ENCODE measurements around the gene GRAMD1B.

Gene GRAMD1B

DNA sequence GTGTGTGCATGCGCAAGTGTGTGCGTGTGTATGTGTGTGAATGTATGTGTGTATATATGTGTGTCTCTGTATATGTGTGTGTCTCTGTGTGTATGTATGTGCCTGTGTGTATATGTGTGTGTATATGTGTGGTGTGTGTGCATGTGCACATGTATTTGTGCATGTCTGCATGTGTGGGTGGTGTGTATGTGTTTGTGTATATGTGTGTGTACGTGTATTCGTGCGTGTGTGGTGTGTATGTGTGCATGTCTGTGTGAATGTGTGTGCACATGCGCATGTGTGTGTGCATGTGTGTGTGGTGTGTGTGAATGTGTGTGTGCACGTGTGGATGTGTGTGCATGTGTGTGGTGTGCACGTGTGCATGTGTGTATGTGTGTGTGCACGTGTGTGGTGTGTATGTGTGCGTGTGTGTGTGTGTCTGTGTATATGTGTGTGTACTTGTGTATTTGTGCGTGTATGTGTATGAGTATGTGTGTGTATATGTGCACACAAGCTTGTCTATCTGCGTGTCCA lies 153.0 kb downstream of the GRAMD1B start:
- TF ChIP-seq, protein P1, sequence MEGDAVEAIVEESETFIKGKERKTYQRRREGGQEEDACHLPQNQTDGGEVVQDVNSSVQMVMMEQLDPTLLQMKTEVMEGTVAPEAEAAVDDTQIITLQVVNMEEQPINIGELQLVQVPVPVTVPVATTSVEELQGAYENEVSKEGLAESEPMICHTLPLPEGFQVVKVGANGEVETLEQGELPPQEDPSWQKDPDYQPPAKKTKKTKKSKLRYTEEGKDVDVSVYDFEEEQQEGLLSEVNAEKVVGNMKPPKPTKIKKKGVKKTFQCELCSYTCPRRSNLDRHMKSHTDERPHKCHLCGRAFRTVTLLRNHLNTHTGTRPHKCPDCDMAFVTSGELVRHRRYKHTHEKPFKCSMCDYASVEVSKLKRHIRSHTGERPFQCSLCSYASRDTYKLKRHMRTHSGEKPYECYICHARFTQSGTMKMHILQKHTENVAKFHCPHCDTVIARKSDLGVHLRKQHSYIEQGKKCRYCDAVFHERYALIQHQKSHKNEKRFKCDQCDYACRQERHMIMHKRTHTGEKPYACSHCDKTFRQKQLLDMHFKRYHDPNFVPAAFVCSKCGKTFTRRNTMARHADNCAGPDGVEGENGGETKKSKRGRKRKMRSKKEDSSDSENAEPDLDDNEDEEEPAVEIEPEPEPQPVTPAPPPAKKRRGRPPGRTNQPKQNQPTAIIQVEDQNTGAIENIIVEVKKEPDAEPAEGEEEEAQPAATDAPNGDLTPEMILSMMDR (IDR thresholded peaks at IDR 0.05; ENCODE audit: low read depth, low read length): no peak
- no peak overlapping the region for H3K4me3 ChIP-seq (ENCODE audit: low read depth, low read length)

DNA sequence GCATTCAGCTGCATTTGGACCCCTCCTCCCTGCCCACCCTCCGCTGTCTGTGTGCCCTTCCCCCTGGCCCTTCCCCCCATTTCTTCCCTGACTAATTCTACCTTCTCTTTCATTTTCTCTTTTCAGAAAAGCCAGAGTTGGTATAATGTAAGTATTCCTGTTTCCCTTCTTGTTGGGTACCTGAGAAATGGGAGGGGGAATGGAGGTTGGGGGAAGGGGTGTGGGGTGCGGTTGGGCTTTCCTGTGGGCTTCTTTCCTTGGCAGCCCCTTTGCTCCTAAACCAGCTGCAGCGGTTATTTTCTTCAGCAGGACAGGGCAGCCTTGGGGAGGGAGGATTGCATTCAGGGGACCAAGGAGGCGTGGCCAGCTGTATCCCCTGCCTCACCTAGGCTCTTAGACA lies 154.1 kb downstream of the GRAMD1B start:
- H3K4me3 ChIP-seq (ENCODE audit: low read depth, low read length): no peak overlapping the region
- TF ChIP-seq, protein P1 (IDR thresholded peaks at IDR 0.05; ENCODE audit: low read depth, low read length): no peak

DNA sequence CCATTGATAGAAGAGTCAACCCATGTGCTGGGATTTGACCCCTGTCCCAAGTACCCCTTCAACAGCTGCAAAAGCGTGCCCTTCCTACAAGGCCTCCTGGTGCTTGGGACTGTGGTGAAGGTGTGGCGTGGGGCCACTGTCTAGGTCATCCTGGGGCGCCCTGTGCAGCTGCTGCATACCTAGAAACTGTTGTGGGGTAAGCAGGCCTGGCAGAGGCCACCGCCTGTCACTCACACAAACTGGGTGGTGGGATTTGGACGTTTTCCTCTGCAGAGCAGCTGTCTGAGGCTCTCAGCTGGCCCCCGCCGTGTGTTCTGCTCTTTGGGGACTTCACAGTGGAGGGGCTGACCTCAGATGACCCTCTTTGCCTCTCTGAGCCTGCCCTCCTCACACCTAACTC lies 154.7 kb downstream of the GRAMD1B start:
- TF ChIP-seq, protein P1 (IDR thresholded peaks at IDR 0.05; ENCODE audit: low read depth, low read length): no peak
- no peak overlapping the region for H3K4me3 ChIP-seq (ENCODE audit: low read depth, low read length)

DNA sequence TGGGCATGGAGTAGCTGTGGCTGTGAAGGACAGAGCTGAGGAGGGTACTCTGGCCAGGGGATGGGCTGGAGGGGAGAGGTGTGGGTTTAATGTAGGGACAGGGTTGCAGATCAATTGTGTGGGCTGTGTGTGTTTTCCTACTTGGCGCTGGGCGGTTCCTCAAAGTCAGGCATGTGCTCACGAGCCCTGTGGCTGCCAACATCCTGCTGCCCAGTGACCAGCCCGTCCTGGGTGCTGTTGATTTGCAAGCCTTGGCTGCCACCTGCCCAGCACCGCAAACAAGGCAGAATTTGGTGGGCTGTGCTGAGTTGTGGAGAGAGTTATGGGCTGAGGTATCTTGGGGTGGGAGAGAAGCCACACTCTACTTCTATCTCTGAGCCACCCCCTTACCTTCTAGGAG lies 155.1 kb downstream of the GRAMD1B start:
- TF ChIP-seq, protein P1 (IDR thresholded peaks at IDR 0.05; ENCODE audit: low read depth, low read length): no peak

DNA sequence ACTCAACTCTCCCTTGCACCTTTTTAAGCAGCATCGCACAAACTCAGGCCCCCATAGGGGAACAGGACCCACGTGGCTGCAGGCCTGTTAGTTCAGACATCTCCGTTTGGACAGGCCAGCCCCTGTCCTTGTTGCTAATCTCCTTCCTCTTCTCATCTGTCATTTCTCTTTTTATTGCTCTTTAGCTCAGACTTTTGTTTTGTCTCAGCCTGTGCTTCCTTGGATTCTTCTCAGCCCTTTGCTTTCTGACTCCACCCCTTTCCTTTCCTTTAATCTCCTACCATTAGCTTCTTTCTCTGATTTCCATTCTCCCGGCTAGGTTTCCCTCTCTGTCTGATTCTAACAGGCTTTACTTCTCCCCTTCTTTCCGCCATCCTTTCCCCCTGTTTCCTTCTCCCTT lies 155.6 kb downstream of the GRAMD1B start:
- H3K4me3 ChIP-seq (ENCODE audit: low read depth, low read length): no peak overlapping the region
- TF ChIP-seq, protein P1 (IDR thresholded peaks at IDR 0.05; ENCODE audit: low read depth, low read length): no peak

More for the DNA sequence above, 155.1 kb downstream of the GRAMD1B start:
- H3K4me3 ChIP-seq (ENCODE audit: low read depth, low read length): no peak overlapping the region

DNA sequence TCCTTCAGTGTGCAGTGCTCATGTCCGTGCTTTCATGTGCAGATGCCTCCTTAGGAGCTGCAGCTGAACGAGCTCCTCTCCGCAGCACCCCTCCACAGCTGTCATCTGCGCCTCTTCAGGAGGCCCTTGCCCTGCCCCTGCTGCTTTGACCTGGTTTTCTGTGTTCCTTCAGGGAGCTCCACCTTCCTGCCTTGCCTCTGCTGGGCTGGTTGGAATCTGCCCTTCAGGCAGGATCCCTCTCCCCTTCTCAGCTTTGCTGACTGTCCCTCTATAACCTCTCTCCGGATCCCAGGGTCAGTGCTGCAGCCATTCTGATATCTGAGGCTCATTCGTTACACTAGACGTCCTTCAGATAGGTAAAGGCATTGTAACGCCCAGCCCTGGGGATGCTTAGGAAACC lies 156.5 kb downstream of the GRAMD1B start:
- TF ChIP-seq, protein P1 (IDR thresholded peaks at IDR 0.05; ENCODE audit: low read depth, low read length): no peak
- H3K4me3 ChIP-seq (ENCODE audit: low read depth, low read length): no peak overlapping the region

DNA sequence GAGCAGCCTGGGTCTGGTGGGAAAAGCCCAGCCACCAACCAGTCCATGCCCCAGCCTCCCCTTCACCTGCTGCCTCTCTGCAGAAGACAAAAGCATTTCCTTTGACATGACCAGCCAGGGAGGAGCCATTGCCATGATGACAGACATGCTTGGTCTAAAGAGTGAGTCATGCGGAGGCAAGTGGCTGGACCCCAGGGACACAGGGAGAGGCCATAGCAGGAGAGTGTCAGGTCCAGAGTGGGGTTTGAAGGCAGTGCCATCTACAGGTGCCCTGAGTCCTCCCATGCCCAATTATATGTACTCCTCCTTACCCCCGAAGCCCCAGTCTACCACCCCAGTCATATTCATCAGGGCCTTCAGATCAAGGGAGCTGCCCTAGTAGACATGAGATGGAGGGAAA lies 157.0 kb downstream of the GRAMD1B start:
- TF ChIP-seq, protein P1 (IDR thresholded peaks at IDR 0.05; ENCODE audit: low read depth, low read length): no peak
- H3K4me3 ChIP-seq (ENCODE audit: low read depth, low read length): no peak overlapping the region

Measured in WI38 (cell line).